EH (cell line): ENCODE results near the gene STK16.
"Not testable (repeated sequence)": the region's sequence is repeated elsewhere in the genome, so short reads cannot be mapped to it uniquely, and the experiment has no call there.

Source experiments
- DNase-seq: peaks from one replicate; pipeline ENCODE4 v3.0.0-alpha.2; 2015; ENCODE audit warnings: low read depth

STK16 gene

DNA sequence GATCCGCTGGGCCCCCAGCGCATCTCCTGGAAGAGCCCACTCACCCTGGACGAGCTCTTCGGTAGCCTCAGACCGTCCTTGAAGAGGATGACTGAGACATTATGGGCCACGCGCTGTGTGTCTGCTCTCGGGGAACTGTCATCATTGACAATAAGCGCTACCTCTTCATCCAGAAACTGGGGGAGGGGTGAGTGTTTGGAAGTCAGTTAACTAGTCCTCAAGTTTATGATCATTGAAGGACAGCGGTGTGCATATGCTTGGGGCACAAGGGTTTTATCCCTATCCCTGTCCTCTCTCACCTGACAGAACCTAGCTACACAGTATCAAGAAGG is 586 bp downstream of the STK16 start:
- no peak for DNase-seq

DNA sequence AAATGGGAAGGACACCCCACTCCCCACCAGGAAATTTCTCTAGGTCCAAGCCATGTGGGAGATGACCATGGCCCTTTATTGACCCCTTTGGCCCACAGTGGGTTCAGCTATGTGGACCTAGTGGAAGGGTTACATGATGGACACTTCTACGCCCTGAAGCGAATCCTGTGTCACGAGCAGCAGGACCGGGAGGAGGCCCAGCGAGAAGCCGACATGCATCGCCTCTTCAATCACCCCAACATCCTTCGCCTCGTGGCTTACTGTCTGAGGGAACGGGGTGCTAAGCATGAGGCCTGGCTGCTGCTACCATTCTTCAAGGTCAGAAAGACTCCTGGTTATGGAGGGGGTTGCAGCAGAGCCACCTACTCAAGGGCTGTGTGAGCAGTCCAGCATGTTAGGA is 1.3 kb downstream of the STK16 start:
- DNase-seq, result no peak

DNA sequence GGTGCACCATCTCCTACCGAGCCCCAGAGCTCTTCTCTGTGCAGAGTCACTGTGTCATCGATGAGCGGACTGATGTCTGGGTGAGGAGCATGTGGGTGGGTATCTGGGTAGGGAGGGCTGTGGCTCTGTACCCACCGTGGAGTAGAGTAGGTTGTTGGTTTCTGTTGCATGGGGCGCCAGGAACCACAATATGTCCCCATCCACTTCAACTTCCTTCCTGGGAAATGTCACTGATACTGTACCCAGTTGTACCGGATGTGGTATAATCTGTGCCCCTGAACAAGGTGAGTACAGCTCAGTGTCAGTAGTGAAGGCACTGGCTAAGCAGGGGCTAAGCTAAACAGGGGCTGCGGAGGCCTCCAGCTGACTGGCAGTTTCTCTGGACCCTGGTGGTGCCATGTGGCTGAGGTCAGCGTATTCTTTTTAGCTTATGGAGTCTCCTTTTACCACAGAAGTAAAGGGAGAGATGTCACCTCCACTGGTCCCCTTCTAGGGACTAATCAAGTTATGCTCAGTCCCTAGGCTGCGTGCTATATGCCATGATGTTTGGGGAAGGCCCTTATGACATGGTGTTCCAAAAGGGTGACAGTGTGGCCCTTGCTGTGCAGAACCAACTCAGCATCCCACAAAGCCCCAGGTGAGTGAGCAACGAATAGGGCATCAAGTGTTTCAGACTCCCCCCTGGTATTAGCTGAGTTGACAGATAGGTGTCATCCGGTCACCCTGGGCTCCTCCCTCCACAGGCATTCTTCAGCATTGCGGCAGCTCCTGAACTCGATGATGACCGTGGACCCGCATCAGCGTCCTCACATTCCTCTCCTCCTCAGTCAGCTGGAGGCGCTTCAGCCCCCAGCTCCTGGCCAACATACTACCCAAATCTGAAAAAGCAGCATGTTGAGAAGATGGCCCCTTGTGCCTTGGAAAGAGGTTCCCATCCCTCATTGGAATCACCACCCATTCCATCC is 2.7 kb downstream of the STK16 start:
- no peak for DNase-seq

DNA sequence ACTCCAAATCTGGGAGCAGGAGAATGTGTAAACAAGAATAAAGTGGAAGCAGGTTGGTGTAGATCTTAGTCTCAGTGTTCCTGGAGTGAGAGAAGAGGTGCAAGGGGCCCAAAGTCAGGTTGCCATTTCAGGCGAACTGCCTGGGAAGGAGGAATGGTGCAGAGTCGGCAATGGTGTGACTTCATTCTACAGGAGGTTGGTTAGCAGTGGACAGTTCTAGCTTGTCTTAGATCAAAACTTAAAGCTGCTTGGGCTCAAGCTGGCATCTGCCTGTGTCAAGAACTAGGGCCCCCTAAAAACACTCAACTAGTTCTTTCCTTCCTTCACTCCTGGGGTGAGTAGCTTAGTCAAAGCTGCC is 3.5 kb downstream of the STK16 start:
- DNase-seq, result no peak

DNA sequence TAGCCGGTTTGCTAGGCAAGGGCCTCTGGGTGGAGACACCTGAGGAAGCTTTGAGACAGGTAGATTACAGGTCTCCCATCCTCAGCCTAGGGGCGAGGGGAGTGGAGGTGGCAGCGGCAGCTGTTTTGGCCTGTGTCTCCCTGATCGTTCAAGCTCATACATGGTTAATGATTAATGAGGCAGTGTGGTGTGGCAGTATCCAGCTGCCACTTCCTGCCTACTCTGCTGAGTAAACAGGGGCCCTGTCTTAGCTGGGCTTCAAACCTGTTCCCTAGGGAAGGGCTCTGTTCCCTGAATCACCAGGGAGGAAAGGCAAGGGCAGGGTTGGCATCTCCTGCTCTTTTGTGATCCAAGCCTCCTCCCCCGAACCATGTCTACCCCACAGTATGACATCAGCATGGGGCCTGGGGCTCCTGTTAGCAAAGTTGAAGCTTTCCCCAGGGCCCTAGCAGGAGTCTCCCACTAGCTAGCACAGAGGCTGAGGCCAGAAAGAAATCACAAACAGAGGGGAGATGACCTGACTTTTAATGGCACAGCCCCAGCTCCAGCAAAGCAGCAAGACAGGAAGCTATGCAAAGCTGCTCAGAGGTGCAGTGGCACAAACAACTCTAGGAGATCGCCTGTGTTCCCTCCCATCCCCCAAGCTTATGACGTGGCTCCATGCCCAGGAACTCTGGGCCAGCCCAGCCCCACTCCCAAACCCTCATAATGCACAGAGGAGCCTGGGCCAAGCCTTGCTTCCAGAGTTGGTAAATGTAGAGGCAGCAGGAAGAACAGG is 4.1 kb downstream of the STK16 start:
- peak; percentile 86 for DNase-seq

DNA sequence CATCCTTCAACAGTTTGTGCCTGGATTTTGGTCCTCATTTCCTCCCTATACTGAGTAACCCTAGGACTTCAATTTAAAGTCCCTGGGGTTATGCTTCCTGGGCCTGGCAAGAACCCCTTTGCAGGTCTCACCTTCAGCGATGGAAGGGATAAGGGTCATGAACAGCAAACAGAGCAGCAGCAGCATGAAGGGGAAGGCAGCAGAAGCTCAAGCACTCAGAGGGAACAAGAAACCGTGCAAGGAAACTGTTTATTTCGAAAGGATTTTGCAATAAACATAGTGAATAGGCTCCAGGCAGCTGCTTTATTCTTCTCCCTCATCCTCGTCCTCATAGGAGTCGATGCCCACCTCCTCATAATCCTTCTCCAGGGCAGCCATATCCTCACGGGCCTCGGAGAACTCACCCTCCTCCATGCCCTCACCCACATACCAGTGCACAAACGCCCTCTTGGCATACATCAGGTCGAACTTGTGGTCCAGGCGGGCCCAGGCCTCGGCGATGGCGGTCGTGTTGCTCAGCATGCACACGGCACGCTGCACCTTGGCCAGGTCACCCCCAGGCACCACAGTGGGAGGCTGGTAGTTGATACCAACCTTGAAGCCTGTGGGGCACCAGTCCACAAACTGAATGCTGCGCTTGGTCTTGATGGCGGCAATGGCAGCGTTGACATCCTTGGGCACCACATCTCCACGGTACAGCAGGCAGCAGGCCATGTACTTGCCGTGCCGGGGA is 4.9 kb downstream of the STK16 start:
- DNase-seq, result no peak

DNA sequence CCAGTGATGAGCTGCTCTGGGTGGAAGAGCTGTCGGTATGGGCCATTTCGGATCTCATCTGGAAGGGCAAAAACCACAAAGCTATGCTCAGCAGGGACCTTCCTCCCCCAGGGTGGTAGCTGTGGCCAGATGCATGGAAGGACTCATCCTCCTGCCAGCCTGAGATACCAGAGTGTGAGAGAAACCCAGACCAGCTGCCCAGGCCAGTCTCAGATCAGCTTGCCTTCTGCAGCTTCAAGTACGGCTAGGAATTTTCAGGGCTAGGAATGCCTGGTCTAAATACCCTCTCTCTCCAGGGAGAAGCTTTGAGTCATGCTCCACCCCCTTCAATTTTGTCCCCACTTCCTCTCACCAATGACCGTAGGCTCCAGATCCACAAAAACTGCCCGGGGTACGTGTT is 6.4 kb downstream of the STK16 start:
- peak; percentile 47 for DNase-seq

DNA sequence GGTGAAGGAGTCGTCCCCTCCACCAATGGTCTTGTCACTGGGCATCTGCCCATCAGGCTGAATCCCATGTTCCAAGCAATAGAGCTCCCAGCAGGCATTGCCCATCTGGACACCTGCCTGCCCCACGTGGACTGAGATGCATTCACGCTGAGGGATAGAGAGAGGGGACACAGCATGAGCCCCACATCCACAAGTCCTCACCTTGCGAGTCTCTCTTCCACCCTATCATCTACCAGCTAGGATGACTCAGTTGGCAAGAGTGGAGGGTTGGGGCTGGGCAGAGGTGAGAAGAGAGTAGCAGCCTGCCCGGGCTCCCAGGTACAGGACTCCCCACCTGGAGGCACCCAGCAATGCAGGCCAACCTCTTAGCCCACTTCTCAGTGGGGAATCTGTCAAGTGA is 6.8 kb downstream of the STK16 start:
- no peak for DNase-seq

DNA sequence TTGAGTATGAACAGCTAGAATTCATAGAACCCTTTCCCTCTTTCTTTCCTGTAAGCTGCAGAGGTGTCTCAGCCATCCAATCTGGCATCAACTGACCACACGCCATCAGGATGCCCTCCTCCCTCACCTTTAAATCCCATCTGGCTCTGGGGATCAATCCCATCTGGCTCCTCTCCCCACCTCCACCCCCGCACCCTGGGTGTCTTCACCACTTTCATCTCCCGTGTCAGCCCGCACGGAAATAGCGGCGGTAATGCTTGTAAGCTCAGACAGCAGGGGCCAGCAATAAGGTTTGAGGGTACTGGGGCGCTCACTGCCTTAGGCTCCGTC is 7.3 kb downstream of the STK16 start:
- DNase-seq, result no peak

DNA sequence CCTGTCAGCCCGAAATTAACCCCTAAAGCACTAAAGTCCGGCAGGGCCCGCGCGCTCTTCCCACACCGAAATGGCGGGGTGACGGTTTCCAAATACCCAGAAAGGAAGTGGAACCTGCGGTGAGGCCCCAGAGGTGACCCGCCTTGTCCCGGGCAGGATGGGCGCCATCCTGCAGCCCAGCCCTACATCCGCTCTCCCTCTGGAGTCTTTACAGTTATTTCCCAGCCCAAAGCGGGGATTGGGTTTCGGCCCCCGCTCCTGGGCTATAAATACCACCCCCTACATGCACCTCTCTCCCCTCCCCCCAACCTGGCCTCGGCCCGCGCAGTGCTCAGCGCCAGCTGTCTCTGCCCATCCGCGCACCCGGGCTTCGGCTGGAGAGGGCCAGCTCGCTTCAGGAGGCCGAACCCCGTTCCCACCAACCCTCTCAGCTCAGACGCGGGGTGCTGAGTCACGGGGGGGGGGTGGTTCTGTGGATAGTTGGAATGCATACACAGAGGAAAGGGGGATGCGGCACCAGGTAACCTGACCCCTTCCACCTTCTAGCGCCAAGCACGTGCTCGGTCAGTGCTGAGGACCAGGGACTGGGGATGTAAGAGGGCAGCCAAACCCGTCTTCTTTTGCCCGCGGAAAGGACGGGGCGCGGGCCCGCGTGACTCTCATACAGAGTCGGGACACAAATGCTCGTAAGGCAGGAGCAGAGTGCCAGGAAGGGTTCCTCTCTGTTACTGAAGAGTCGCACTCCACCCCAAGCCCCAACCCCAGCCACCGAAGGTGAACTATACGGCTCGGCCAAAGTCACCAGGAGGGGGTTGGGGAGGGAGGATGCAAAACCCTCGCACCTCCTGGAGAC is 7.8 kb downstream of the STK16 start, which contains the start of gene TUBA4B:
TUBA4B (plus strand) TSS at position 344 of the 853 bp plus-strand sequence; CDS start at position 509, 165 bp downstream.
- peak; percentile 44 for DNase-seq

DNA sequence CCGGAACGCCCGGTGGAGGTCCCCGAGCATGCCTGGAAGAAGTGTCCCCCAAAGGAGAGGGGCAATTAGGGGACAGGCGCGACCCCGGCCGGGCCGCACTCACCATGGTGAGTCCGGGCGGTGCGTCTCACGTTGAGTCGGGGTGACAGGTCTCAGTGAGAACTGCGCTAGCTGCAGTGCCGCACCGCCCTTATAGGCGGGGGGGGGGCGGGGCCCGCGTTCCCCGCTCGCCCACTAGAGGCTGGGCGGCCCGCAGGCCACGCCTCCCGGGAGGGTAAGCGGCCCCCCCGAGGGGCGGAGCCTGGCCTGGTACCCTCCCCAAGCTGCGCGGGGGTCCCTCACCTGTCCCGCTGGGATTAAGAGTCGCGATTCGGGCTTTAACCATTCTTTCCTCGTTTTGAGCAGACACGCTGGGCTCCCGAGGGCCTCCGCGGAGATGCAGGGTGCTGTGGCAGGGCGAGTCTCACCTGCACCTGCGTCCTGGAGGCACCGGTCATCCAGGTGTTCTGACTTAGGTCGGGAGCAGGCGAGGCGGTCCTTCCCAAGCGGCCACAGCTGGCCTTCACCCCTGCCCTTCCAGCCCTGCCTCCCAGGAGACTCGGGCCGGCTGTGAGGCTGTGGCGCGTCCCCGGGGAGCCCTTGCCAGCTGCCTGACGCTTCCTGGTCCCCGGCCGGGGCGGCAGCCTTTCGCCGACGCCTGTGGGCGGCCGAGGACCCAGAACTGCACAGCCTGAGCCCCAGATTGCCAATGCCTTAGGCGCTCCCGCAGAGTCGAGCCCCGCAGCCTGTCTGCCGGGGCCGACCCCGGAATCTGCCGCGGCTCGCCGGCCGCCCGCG is 8.7 kb downstream of the STK16 start, which contains the start of gene TUBA4A:
TUBA4A (minus strand) TSS at position 166 of the 837 bp plus-strand sequence; CDS start at position 106, 60 bp downstream.
- DNase-seq, result peak; percentile 73

DNA sequence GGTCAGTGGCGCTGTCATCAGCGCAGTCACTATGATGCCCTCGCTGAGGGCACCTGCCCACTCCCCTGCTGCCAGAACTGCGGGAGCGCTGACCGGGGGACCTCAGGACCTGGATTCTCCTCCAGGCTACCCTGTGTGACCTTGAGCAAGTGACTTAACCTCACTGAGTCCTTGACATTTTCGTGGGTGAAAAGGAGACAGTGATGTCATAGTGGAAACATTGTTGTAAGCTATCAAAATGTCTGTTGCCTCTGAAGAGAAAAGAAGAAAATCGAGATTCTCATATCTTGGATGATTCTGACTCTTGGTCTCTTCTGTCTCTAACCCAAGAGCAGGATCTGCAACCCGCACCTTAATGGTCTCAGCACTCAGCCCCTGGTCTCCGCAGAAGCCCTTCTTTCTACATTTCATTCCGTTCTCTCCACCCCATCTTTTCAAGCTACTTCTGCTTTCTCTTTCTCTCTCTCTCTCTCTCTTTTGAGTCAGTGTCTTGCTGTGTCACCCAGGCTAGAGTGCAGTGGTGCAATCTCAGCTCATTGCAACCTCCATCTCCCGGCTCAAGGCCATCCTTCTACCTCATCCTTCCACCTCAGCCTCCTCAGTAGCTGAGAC is 9.4 kb downstream of the STK16 start:
- DNase-seq, result peak; percentile 15

DNA sequence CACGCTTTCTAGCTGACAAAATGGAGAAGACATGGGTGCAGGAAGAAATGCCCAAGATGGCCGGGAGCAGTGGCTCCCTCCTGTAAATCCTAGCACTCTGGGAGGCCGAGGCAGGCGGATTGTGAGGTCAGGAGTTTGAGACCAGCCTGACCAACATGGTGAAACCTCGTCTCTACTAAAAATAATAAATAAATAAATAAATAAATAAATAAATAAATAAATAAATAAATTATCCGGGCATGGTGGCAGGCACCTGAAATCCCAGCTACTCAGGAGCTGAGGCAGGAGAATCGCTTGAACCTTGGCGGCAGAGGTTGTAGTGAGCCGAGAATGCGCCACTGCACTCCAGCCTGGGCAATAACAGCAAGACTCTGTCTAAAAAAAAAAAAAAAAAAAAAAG is 13.7 kb downstream of the STK16 start:
- DNase-seq, result not testable (repeated sequence)

DNA sequence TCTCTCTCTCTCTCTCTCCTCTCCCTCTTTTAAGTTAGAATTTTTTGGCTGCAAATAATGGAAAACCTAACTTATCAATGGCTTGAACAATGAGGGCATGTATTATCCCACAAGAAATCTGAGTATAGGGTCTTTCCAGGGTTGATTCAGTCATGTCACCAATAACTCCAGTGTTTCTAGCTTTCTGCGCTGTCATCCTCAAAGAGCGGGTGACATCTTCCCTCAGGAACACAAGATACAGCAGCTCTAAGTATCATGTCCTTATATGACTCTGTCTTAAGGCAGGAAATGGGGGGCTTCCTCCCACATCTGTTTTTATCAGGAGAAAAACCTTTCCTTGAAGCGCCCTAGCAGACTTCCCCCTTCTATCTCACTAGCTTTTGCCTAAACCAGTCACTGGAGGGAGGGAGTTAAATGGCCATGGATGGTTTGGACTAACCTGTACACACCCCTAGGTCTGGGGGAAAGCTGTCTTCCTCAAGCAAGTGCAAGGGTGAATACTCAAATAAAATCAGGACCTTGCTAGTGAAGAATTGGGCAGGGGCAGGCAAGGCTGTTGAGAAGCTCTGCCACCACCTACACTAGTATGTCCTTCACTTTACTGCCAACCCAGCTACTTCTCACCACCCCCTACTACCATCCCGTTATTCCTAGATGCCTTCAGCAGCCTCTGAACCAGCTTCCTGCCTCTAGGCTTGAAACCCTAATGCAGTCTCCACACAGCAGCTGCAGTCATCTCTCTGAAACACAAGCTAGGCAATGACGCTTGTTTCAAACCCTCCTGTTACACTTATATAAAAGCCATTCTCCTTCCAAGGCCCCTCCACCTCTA is 16.0 kb downstream of the STK16 start:
- no peak for DNase-seq

DNA sequence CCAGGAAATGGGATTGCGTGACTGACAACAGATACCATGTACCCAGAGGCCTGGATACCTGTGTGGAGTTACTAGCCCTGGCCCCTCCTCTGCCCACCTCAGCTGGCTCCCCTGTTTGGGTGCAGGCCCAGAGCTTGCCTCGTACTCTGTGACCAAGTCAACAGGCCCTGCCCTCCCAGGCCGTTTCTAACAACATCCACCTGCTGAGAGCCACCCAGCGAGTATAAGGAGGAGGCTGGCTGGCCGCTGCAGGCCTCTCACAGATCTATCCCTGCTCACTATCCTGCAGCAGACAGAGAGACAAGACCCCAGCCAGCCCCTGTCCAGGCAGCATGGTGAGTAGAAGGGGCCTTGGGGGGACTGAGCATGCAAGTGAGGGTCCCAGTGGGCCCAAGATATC is 21.0 kb downstream of the STK16 start:
- DNase-seq, result no peak

DNA sequence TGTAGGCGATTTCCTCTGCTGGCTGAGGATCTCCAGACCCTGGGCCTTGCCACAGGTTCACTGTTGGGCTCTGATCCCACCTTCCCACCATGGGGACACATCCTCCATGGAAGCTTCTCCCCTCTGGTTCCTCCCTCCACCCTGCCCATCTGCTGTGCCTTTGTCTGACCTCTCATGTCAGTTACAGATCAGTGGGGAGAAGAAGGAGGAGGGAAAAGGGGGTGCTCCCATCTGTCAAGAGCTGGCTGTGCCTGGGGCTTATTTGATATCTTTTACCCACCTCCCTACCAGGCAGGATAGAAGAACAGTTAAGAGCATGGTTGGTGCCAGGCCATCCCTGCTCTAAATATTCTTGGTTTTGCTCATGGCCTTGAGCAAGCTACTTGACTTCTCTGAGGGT is 21.6 kb downstream of the STK16 start:
- no peak for DNase-seq

DNA sequence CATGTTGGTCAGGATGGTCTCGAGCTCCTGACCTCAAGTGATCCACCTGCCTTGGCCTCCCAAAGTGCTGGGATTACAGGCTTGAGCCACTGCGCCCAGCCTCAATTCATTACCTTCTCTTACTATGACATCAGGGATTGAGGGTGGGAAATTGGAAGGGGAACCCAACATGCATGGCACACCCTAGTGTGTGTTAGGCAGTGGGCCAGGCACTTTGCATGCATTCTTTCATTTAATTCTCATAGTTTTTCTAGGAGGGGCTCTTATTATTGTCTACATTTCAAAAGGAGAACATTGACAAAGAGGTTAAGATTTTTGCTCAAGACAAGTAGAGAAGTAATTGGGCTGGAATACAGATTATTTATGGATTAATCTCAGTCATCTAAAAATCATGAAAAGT is 23.0 kb downstream of the STK16 start:
- no peak for DNase-seq

DNA sequence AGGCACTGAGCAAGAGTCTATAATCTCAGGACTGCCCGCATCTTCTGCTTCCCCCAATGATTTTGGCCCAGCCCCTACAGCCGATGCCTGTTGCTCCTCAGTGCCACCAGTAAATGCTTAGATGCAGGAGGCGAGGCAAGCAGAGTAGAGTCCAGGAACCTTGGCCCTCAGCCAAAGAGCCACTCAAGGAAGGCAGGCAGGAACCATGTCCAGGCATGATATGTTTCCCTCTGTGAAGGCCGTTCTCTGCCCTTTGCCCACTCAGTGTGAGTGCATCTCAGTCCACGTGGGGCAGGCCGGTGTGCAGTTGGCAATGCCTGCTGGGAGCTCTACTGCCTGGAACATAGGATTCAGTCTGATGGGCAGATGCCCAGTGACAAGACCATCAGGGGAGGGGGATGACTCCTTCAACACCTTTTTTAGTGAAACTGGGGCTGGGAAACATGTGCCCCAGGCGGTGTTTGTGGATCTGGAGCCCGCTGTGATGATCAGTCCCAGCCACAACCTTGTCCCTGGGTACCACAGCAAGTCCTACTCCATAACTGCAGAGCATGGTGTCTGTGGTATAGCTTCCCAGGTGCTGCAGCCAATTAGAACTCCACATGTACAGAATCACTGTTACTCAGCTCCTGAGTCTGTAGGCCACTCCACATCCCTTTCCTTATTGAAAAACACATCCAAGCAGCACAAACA is 24.2 kb downstream of the STK16 start:
- no peak for DNase-seq

DNA sequence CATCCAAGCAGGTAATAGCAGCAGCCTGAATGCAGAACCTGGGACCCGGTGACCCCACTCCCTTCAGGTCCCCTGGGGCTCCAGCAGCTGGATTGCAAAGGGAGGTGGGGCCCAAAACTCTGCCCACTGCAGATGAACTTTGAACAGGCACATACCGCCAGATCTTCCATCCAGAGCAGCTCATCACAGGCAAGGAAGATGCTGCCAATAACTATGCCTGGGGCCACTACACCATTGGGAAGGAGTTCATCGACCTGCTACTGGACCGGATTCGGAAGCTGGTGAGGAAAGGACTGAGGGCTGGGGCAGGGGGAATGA is 24.7 kb downstream of the STK16 start:
- DNase-seq, result no peak
